DMS79 (cell line): Measurements from ENCODE around the gene PLCL2.
"Not testable (repeated sequence)": the region's sequence is repeated elsewhere in the genome, so short reads cannot be mapped to it uniquely, and the experiment has no call there.

Experiments used
- DNase-seq: peaks from one replicate; lab custom pipeline; 2025; lab: John Stamatoyannopoulos, UW

PLCL2 gene

DNA sequence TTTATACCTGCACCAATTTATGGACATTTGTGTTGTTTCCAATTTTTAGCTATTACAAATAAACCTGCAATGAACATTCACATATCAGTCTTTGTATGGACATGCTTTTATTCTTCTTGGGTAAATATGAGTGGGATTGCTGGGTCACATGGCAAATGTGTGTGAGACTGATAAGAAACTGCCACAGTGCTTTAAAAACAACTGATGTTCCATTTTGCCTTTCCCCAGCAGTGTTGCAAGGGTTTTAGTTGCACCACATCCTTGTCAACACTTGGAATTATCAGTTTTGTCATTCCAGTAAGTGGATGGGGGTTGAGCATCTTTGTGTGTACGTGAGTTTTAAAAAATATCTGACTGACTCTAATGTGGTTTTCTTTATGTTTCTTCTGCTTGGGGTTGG is 191.2 kb downstream of the PLCL2 start:
- DNase-seq: no peak

DNA sequence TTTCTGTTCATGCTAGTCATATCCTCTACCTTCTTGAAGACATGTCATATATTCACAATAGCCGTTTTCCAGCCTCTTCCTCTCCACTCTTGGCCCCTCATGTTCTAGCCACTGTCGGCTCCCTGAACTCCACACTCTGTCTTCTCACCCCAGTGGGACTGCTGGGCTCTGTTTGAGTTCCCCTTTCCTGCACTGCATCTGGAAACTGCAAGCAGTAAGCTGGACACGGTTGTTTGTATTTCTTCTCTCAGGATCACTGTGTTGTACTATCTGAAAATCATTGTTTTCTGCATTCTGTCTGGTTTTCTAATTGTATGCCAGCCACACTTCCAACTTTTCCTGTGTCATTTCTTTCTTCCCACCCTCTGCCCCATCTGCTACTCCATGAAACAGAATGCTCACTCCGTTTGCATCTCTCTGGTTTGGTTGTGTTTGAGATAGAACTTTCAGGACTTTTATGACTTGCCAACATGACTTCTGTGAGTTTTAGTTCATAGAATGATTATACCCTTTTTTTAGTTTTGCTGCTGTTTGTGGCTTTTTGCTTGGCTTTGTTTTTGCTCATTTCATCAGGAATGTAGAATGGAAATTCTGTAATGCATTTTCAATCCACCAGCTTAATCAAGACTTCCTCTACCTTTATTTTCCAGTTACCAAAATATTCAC is 192.3 kb downstream of the PLCL2 start:
- no peak for DNase-seq

DNA sequence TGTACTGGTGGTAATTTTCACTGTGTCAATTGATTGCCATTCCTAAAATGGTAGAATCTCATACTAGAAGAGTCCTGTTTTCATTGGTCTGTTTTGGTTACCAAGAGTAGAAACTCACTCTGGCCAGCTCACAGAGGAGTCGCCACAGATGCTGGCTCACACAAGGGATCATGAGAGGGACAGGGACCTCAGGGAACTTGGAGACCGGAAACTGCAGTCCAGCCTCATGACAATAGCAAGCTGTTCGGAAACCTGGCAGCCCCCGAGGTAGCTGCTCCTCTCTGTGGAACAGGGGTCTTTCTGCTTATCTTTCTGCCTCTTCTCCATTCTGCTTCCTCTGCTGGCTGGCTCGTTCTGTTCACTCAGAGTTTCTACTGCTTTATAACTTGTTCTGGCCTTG is 192.9 kb downstream of the PLCL2 start:
- no peak for DNase-seq

DNA sequence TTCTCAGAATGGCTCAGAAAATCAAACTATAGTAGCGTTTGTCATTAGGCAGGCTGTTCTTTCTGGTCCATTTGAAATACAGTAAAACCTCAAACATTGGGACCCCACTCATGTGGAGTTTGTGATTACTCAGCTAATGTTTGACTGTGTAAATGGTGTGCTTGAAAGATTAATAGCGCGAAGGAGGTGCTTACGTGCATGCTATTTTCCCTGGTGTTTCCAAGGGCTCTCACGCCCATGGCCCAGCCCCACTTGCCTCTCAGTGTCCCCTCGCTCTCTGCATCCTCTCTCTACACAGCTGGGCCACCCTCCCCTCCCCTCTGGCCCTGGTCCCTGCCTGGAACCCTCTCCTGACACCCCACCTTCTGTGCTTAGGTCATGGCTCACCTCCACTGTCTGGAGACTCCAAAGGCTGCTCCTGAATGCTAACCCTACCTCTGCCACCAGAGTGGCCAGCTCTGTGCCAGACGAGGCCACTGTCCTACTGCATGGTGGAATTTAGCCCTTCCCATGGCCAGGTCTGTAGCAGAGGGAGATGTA is 194.2 kb downstream of the PLCL2 start:
- DNase-seq: peak; percentile 68

DNA sequence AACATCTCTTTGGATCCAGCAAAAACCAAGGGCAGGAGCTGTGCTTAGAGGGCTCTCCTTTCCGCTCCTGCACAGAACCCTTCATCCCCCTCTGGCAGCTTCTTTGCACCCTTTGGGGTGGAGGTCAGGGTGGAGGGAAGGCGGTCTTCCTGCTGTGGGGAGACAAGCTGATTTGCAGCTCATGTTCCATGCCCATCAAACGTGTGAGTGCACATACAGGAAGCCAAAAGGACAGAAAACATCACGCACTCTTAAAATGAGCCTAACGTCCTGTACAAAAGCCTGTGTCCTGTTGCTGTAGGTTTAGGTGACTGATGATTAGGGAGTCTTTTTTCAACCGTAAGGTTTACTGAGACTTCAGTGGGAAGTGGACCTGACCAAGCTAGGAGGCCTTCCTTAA is 195.2 kb downstream of the PLCL2 start:
- DNase-seq: no peak

DNA sequence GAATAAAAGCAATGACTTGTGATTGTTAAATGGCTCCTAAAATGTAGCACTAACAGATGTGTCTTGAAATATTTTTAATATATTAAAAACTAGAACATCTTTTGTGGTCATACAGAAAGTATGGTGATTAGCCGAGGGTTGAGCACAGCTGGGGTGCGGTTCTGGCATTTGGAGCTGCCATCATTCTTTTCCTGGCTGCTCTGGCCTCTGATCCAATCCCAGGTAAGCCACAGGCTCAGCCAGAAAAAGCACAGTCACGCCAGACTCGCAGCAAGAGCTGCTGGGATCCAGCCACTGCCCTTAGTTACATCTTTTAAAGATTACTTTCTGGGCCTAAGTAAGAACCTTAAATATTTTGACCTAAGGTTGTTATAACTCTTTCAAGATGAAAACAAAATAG is 196.8 kb downstream of the PLCL2 start:
- DNase-seq: no peak

DNA sequence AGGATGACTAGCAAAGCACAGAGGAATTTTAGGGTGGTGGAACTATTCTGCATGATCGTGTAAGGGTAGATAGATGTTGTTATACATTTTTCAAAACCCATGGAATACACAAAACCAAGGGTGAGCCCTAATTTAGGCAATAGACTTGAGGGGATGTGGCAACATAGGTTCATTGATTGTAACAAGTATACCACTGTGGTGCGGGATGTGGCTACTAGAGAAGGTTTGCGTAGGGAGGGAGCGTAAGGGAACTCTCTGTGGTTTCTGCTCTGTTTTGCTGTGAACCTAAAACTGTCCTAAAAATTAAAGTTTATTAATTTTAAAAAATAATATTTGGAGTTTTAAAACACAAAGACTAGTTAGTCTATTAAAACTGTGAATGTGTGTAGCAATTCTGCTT is 202.8 kb downstream of the PLCL2 start:
- DNase-seq: no peak

DNA sequence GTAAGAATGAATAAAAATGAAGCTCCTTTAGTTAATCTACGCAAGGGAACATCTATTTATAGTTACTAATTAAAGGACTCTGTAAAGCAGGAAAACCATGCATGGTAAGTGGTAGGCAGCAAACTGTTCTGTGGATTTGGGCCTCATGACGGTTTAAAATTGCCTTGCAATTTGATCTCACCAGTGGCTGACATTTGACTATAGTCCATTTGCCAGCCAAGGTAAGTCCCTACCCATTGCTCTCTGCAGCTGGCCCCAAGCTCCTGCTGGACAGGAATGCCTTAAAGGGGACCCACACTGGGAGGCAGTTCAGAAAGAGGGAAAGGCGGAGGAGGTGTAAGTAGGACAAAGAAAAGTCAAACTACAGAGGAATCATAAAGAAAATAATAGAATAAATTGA is 203.3 kb downstream of the PLCL2 start:
- DNase-seq: no peak

DNA sequence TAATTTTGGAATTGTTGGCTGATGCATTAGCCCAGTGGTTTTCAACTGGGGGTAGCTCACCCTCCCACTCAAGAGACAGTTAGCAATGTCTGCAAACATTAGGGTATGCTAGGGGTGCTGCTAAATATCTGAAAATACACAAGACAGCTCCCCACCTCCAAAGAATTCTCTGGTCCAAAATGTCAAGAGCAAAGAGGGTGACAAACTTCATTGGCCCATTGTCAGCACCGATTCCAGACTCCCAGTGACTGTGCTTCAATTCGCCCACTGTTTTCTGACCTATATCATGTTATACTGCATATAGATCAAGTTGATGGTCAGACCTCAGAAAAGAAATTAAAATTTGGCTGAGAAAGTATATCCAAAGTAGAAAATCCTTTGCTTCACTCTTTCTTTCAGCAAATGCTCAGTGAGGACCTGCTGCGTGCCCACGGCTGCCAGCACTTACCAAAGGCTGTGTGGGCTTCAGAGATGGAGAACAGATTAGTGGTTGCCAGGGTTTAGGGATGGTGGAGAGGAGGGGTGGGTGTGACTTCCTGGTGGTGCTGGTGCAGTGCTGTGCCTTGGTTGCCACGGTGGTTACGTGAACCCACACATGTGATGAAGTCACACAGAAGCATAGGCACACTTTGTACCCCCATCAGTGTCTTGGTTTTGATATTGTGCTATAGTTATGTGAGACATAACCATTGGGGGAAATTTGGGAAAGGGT is 204.0 kb downstream of the PLCL2 start:
- no peak for DNase-seq

DNA sequence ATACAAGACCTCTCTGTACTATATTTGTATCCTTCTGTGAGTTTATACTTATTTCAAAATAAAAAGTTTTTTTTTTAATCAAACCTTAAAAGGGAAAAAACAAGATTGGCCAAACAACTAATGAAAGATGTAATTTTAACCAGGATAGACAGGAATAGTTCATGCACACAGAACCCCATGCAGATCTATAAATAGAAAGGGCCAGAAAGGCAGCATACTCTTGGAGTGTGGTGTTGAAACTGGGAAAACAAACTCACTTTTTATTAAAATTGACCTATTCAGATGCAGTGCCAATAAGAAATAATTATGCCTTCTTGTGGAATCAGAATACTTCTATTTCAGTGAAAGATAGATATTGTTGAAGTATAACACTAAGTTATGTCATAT is 204.6 kb downstream of the PLCL2 start:
- no peak for DNase-seq

DNA sequence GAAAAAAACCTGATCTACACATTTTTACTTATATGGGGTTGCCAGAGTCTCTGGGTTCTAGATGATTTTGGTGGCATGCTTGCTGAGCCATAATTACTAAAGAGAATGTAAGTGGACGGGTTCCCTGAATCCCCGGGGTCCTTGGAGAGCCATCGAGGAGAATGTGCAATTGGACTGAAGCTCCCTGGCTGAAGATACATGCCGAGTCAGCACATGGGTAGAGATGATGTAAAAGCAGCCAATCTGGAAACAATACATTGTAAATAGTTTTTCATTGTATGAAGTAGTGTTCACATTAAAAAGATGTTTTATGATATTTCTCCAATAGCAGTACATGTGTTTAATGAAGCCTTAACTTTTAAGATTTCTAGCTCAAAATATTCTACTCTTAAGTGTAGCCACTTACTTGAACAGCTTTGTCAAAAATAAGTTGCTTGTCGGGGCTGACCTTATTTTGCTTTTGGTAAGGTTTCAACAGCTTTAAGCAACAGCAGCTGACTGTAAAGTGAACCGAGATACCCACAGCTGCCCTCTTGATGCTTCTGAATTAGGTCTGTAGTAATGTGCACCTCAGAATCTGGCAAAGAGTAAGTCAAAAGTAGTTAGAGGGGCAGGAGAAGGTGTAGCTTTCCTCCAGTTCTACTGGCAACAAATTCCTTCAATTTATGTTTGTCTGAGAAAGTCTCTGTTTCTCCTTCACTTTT is 205.7 kb downstream of the PLCL2 start:
- peak; percentile 14 for DNase-seq

DNA sequence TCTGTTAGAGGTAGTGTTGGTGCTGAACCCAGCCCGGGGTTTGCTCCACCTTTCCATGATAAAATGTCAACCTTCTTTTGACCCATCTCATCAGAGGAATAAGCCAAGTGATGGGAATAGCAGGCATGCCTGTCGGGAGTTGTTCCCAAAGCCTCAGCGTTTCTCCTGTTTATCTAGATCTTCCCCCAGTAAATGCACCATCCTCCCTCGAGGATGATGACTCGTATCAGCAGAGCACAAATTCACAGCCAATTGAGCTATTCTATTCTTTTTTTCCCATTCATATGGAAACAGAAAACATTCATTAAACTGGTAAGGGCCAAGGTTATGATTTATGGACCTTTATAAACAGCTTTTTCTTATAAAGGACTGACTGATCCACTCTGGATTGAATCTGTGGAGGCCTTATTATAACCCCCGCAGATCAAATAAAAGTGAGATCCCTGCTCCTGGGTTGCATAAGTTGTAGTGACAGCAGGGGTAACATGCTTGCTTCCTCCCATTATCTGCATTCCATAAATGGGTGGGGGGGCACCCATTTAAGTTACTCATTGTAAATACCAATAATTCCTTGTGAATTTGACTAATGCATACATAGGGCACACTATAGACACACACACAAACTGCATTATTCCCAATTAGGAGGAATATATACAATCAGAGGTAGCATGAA is 207.3 kb downstream of the PLCL2 start:
- no peak for DNase-seq

DNA sequence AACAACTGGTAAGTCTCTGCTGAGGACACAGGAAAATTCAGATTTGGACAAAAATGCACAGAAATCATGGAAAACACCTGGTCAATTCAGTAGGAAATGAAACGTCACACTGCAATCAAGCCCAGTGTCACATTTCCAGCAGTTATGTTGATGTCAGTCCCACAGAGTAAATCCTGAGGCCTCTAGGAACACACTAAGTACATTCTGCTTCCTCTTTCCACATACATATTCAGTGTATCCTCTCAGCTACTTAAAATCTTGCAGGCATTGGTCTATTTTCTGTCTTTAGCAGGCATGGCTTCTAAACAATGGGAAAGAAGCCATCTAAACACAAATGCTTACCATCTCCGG is 207.8 kb downstream of the PLCL2 start:
- DNase-seq: no peak

DNA sequence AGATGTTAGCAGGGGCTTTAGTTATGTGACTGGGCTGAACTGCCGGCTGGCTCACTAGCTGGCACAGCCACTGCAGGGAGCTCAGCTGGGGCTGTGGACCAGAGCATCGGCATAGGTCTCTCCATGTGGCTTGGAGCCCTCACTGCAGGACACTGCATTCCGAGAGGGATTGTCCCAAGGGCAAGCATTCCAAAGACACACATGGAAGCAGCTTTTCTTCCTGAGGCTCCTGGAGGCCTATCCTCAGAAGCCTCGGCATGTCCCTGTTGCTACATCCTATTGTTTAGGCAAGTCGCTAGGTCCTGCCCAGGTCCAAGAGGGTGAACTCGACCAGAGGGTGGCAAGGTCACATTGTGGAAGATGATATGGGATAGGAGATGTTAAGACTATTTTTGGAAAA is 209.8 kb downstream of the PLCL2 start:
- no peak for DNase-seq

DNA sequence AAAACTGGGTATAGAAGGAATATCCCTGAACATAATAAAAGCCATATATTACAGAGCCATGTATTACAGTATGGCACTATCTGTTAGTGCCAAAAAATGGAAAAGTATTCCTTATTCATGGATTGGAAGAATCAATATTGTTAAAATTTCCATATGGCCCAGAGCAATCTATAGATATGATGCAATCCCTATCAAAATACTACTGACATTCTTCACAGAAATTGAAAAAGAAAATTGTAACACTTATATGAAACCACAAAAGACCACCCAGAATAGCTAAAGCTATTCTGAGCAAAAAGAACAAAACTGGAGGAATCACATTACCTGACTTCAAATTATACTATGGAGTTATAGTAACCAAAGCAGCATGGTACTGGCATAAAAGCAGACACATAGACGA is 218.8 kb downstream of the PLCL2 start:
- DNase-seq: no peak

DNA sequence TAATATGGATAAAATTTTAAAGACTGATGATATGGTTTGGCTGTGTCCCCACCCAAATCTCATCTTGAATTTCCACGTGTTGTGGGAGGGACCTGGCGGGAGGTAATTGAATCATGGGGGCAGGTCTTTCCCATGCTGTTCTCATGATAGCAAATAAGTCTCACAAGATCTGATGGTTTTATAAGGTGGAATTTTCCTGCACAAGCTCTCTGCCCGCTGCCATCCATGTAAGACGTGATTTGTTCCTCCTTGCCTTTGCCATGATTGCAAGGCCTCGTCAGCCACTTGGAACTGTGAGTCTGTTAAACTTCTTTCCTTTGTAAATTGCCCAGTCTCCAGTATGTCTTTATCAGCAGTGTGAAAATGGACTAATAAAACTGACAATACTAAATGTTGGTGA is 222.0 kb downstream of the PLCL2 start:
- not testable (repeated sequence) for DNase-seq

DNA sequence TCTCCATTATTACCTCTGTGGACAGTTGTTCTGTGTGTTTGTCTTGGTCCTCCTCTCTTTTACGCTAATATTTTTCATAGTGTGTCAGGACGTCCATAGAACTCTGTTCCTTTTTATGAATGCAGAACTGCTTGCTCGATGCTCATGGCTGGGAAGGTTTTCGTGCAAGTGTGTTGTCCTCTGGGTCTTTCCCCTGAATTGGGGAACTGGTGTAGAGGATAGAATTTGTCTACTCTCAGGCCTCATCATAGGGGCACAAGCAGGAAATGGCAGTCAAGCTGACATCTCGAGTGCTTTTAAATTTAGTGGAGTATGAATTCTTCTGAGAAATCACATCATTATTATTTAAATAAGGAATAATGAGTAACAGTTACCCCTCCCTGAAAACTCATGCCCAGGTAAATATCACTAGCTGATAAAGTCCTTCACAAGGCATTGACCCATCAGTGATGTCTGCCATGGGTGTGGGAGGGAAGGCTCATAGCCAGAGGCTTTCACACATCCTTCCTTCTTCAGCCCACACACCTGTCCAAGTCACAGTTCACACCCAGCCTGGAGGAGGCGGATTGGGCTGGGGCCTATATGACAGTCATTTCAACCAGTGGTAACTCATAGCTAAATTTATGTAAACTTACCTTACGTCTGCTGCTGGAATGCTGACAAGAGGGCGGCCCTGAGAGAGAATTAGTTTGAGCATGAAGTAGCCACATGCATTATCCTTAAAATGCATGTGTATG is 226.1 kb downstream of the PLCL2 start:
- DNase-seq: no peak

DNA sequence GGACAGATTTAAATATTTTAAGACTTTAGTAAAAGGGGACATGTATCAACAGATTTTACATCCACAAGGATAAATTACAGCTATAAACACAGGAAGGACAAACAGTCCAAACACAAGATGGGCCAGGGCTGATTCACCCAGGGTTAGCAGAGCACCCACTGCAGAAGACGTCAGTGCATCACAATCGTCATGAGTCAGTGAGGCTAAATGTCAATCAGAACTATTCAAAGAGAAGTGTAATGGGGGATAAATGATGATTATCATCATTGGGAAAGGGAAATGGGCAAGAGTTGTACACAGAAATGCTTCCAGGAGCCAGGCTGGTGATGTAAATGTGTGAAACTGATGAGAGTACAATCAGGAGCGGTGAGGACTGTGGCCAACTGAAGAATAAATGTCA is 226.8 kb downstream of the PLCL2 start:
- no peak for DNase-seq

DNA sequence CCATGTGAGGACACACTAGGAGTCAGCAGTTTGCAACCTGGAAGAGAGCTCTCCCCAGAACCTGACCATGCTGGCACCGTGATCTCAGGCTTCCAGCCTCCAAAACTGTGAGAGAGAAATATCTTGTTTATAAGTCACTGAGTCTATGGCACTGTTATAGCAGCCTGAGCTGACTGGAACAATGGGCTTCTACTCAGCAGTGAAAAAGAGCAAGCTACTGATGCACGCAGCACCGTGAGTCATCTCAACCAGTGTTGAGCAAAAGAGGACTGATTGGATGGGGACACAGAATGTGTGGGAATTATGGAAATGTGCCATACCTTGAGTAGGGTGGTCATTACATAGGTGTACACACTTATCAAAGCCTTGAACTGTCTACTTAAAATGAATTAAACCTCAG is 230.4 kb downstream of the PLCL2 start:
- DNase-seq: no peak

DNA sequence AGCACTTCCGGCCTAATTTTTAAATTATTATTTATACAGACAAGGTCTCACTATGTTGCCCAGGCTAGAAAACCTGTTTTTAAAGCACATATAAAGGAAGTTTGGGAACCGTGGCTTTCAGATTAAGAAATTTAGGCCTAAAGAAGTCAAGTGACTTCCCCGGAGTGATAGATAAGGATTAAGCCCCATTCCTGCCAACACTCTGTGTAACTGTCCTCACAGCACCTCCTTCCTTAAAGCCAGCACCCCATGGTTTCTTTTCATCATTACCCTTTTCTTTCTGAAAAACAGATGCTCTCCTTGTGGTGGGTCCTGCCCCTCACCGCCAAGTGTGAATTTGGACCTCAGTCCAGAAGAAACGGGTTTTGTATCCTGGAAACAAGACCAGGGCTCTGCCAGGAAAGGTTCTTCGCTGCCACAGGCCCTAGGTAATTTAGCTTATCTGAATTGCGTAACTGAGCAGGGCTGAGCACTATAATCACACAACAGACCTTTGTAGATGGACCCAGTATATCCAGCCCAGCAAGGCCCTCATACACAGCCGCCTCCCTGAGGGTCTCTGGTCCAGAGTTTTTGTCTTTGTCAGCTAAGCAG is 231.3 kb downstream of the PLCL2 start:
- no peak for DNase-seq

DNA sequence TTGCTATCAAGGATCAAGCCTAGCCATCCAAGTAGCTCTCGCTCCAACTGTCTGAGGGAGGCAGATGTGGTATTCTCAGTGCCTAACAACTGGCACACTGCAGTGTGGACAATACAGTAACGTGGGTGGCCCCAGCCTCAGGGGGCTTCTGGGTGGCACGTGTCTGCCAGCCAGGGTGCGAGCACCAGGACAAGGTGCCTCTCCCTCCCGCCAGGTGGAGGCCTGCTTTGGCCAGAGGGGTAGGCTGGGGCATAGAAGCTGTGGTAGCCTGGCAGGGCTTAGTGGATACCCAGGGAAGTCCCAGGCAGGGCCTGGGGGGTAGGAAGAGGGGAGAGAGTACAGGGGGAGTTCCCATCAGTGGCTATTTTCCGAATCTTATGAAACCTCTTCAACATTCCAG is 234.0 kb downstream of the PLCL2 start:
- no peak for DNase-seq
